K562 (cell line): ENCODE data around the gene TOPORS. TPM values are rescaled to one million over a fixed set of nuclear protein-coding genes. Genes with fewer than 3 reads are reported as not detected.
A peak's percentile ranks its signal among the peaks of the same experiment; 100 is the strongest.

Source experiments
- ARHGAP35 ChIP-seq: fragments of 450-650 bp; IDR thresholded peaks from 2 replicates; pipeline ENCODE4 v1.6.1; 2018; ENCODE audit not compliant: partially characterized antibody
- CXXC5 ChIP-seq: fragments of 250-450 bp; sonication (Bioruptor Pico); IDR thresholded peaks from 2 replicates; pipeline ENCODE4 v1.8.0; 2022; ENCODE audit warnings: inconsistent platforms, mild to moderate bottlenecking, moderate library complexity
- FOXP1 ChIP-seq: sonication (generic); formaldehyde crosslinking; IDR thresholded peaks from 2 replicates; pipeline ENCODE4 v1.8.0; 2022; ENCODE audit warnings: mild to moderate bottlenecking, missing genetic modification reagents
- HDAC6 ChIP-seq: IDR thresholded peaks from 2 replicates; pipeline ENCODE4 v1.6.1; 2012; ENCODE audit warnings: low read depth, mild to moderate bottlenecking, control low read depth, inconsistent platforms, low read length, moderate library complexity
- HNRNPH1 ChIP-seq: fragments of 200-400 bp; formaldehyde crosslinking; optimal IDR thresholded peaks from 2 replicates; pipeline ENCODE3; 2017; ENCODE audit warnings: low read depth, mild to moderate bottlenecking, low read length, moderate library complexity
- KAT8 ChIP-seq: fragments of 450-650 bp; IDR thresholded peaks from 2 replicates; pipeline ENCODE4 v1.6.1; 2016; ENCODE audit warnings: low read depth, mild to moderate bottlenecking
- KDM1A ChIP-seq, 2 experiments: fragments of 450-650 bp; IDR thresholded peaks; 2 replicates each; pipeline ENCODE4 v1.6.1; 2016; ENCODE audit warnings: mild to moderate bottlenecking in 2 of 2
- KLF13 ChIP-seq: fragments of 450-650 bp; IDR thresholded peaks from 2 replicates; pipeline ENCODE4 v1.6.1; 2016; ENCODE audit warnings: missing genetic modification characterization, low read depth, mild to moderate bottlenecking, missing compliant biosample characterization, moderate library complexity, borderline replicate concordance
- SMAD1 ChIP-seq: fragments of 150-350 bp; IDR thresholded peaks from 2 replicates; pipeline ENCODE4 v1.6.1; 2014; ENCODE audit warnings: low read length, low read depth; ENCODE audit not compliant: partially characterized antibody
- STAG1 ChIP-seq: sonication (generic); formaldehyde crosslinking; IDR thresholded peaks from 2 replicates; pipeline ENCODE4 v1.5.0; 2020; ENCODE audit warnings: missing genetic modification reagents, borderline replicate concordance
- ZNF232 ChIP-seq: sonication (generic); formaldehyde crosslinking; IDR thresholded peaks from 2 replicates; pipeline ENCODE4 v1.8.0; 2022; ENCODE audit warnings: mild to moderate bottlenecking, missing genetic modification reagents
- ZNF444 ChIP-seq: fragments of 250-450 bp; sonication (Bioruptor Pico); IDR thresholded peaks from 2 replicates; pipeline ENCODE4 v1.4.0; 2020; ENCODE audit warnings: mild to moderate bottlenecking, moderate library complexity
- polyA plus RNA-seq, 8 experiments: library from polyadenylated mRNA; depleted of rRNA in 4 of 8; stranded (reverse) in 5 of 8; unstranded in 3 of 8; fragments of >200 nt; fragmentation: Nextera tagmentation in 2 of 8; fragmentation: Illumina TruSeq in 1 of 8; extraction: Ambion mirVana in 2 of 8; extraction: Trizol in 1 of 8; gene quantifications; 2 replicates each; pipeline versions ENCODE4 v1.2.1 to v1.2.3, GENCODE V29; 2011 to 2014; ENCODE audit warnings: inconsistent platforms in 1 of 8, missing spikeins in 1 of 8
- total RNA-seq, 7 experiments: library from RNA; depleted of rRNA in 6 of 7; stranded (reverse); fragments of >200 nt in 6 of 7; fragmentation: Illumina TruSeq in 2 of 7; extraction: Trizol in 2 of 7; gene quantifications; 2 replicates each; pipeline versions ENCODE4 v1.2.1 to v1.2.3, GENCODE V29; 2011 to 2021; ENCODE audit warnings: low replicate concordance in 1 of 7
- TF ChIP-seq, protein P1 (sequence below): fragments of 250-450 bp; sonication (Bioruptor Pico); IDR thresholded peaks from 2 replicates; pipeline ENCODE4 v1.4.0; 2020; ENCODE audit warnings: mild to moderate bottlenecking
- TF ChIP-seq, protein P2 (sequence below): sonication (generic); formaldehyde crosslinking; IDR thresholded peaks from 2 replicates; pipeline ENCODE4 v1.8.0; 2022; ENCODE audit warnings: missing genetic modification reagents, mild to moderate bottlenecking, borderline replicate concordance
- TF ChIP-seq, protein P3 (sequence below): fragments of 450-650 bp; formaldehyde crosslinking; IDR thresholded peaks from 2 replicates; pipeline ENCODE4 v1.4.0; 2020; ENCODE audit warnings: mild to moderate bottlenecking, moderate library complexity
- TF ChIP-seq, protein P4 (sequence below), 2 experiments: fragments of 450-650 bp; IDR thresholded peaks; 2 replicates each; pipeline ENCODE4 v1.6.1; 2018; ENCODE audit warnings: mild to moderate bottlenecking in 2 of 2, low read depth in 1 of 2; ENCODE audit not compliant: partially characterized antibody in 2 of 2

TOPORS gene
- total and polyA plus RNA-seq, 9 of the 15 experiments (the other 6 are each of a cell fraction or from before 2014, with no cell fraction given), result 4.3 to 19.6 (median 9.9) TPM

DNA sequence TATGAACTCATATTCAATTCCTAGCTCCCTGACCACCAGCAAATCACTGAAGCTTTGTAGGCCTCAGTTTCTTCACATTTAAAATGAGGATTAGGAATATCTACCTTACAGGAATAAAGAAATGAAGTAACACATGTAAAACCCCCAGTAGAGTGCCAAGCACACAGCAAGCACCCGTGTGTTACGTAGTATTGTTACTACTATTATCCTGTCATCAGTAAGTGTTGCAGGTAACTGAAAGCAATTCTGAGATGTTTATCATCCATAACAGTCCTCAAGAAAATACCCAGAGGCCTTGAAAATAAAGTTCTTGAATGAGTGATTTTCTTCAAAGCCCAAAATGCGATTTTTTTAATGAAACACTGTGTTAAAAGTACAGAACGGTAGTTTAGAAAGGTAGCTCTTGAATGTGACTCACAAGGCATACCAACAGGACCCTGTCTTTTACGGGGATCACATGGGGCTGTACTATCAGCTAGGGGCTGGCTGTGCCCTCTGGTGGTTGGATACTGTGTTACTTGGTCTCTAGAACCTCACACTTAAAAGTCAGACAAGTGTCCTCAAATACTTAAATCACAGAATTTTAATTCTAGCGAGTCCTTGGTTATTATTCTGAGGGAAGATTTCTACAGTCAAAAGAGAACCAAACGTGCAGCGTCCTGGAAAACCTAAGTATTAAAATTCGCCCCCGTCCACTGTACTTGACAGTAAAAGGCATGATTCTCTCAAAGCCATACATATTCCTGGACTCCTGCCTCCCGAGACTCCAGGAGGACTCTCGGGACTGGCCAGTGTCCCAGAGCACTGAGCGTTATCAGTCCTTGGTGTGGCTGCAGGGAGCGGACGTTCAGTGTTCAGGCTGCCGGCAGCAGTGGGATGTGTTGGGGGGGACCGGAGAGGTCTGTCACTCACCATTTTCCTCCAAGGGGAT, 19.8 kb upstream of the TOPORS start (continued):
- TF ChIP-seq, protein P1, sequence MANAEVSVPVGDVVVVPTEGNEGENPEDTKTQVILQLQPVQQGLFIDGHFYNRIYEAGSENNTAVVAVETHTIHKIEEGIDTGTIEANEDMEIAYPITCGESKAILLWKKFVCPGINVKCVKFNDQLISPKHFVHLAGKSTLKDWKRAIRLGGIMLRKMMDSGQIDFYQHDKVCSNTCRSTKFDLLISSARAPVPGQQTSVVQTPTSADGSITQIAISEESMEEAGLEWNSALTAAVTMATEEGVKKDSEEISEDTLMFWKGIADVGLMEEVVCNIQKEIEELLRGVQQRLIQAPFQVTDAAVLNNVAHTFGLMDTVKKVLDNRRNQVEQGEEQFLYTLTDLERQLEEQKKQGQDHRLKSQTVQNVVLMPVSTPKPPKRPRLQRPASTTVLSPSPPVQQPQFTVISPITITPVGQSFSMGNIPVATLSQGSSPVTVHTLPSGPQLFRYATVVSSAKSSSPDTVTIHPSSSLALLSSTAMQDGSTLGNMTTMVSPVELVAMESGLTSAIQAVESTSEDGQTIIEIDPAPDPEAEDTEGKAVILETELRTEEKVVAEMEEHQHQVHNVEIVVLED (CRISPR knock-in tag), result no peak
- no peak for TF ChIP-seq FOXP1 (CRISPR knock-in tag)
- TF ChIP-seq, protein P2, sequence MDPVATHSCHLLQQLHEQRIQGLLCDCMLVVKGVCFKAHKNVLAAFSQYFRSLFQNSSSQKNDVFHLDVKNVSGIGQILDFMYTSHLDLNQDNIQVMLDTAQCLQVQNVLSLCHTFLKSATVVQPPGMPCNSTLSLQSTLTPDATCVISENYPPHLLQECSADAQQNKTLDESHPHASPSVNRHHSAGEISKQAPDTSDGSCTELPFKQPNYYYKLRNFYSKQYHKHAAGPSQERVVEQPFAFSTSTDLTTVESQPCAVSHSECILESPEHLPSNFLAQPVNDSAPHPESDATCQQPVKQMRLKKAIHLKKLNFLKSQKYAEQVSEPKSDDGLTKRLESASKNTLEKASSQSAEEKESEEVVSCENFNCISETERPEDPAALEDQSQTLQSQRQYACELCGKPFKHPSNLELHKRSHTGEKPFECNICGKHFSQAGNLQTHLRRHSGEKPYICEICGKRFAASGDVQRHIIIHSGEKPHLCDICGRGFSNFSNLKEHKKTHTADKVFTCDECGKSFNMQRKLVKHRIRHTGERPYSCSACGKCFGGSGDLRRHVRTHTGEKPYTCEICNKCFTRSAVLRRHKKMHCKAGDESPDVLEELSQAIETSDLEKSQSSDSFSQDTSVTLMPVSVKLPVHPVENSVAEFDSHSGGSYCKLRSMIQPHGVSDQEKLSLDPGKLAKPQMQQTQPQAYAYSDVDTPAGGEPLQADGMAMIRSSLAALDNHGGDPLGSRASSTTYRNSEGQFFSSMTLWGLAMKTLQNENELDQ, result no peak
- TF ChIP-seq KDM1A (IDR thresholded peaks at IDR 0.05), result no peak
- no peak for TF ChIP-seq HDAC6
- no peak for TF ChIP-seq ARHGAP35
- no peak for TF ChIP-seq ZNF232
- no peak for TF ChIP-seq SMAD1
- TF ChIP-seq, protein P3, sequence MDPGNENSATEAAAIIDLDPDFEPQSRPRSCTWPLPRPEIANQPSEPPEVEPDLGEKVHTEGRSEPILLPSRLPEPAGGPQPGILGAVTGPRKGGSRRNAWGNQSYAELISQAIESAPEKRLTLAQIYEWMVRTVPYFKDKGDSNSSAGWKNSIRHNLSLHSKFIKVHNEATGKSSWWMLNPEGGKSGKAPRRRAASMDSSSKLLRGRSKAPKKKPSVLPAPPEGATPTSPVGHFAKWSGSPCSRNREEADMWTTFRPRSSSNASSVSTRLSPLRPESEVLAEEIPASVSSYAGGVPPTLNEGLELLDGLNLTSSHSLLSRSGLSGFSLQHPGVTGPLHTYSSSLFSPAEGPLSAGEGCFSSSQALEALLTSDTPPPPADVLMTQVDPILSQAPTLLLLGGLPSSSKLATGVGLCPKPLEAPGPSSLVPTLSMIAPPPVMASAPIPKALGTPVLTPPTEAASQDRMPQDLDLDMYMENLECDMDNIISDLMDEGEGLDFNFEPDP (CRISPR knock-in tag), result no peak
- no peak for TF ChIP-seq ZNF444 (CRISPR knock-in tag)
- no peak for TF ChIP-seq HNRNPH1
- no peak for TF ChIP-seq CXXC5 (CRISPR knock-in tag)
- TF ChIP-seq STAG1 (CRISPR knock-in tag), result no peak
- TF ChIP-seq KLF13 (tag), result no peak
- TF ChIP-seq, protein P4, sequence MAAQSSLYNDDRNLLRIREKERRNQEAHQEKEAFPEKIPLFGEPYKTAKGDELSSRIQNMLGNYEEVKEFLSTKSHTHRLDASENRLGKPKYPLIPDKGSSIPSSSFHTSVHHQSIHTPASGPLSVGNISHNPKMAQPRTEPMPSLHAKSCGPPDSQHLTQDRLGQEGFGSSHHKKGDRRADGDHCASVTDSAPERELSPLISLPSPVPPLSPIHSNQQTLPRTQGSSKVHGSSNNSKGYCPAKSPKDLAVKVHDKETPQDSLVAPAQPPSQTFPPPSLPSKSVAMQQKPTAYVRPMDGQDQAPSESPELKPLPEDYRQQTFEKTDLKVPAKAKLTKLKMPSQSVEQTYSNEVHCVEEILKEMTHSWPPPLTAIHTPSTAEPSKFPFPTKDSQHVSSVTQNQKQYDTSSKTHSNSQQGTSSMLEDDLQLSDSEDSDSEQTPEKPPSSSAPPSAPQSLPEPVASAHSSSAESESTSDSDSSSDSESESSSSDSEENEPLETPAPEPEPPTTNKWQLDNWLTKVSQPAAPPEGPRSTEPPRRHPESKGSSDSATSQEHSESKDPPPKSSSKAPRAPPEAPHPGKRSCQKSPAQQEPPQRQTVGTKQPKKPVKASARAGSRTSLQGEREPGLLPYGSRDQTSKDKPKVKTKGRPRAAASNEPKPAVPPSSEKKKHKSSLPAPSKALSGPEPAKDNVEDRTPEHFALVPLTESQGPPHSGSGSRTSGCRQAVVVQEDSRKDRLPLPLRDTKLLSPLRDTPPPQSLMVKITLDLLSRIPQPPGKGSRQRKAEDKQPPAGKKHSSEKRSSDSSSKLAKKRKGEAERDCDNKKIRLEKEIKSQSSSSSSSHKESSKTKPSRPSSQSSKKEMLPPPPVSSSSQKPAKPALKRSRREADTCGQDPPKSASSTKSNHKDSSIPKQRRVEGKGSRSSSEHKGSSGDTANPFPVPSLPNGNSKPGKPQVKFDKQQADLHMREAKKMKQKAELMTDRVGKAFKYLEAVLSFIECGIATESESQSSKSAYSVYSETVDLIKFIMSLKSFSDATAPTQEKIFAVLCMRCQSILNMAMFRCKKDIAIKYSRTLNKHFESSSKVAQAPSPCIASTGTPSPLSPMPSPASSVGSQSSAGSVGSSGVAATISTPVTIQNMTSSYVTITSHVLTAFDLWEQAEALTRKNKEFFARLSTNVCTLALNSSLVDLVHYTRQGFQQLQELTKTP (IDR thresholded peaks at IDR 0.05; ENCODE audit: low read depth in 1 of 2, partially characterized antibody in 2 of 2), result peak in 1 of 2 experiments; percentile 69
- no peak for TF ChIP-seq KAT8
